ENCODE data around the gene SLC27A3.

Gene SLC27A3

DNA sequence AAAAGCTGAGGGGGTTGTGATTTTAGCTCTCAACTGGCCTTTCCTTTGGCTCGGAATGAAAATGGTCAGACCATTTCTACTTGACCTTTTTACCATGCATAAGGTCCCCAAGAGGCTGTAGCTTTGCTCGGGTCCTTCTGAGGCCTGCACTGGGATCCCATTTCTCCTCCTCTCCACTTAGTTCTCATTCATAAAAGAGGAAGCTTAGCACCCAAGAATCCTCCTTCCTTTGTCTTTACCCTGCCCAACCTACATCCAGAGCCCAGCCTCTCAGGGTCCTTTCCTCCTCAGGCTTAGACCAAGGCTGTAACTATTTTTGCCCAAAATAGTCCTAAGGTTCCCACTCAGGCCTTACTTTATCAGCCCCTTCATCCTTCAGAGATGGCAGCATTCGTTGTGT is 6.0 kb upstream of the SLC27A3 start:
- no peak for DNase-seq
- Histone ChIP-seq H3K36me3 (ENCODE audit: control insufficient read depth in 4 of 4, insufficient read depth in 4 of 4, low read length in 3 of 4) (peaks cover 17 to 84% (median 63%) of the 10 kb centered on the region in 4 experiments), H3K27ac (ENCODE audit: insufficient read depth in 1 of 2, low read depth in 1 of 2, low read length in 2 of 2, poor library complexity in 1 of 2, severe bottlenecking in 2 of 2) (no peak overlapping the region), H3K9me3 (ENCODE audit: control extremely low read depth in 1 of 5, control insufficient read depth in 4 of 5, insufficient read depth in 2 of 5, low read depth in 1 of 5, low read length in 4 of 5) (no peaks in the 10 kb centered on the region), H3K4me3 (ENCODE audit: control insufficient read depth in 1 of 7, extremely low read depth in 1 of 7, insufficient read depth in 4 of 7, low read depth in 2 of 7, low read length in 6 of 7) (no peak overlapping the region), H3K27me3 (replicated peaks in 2 of 5; ENCODE audit: control insufficient read depth in 4 of 5, insufficient read depth in 5 of 5, low read length in 4 of 5) (no peaks in the 10 kb centered on the region), H3K4me1 (ENCODE audit: control extremely low read depth in 1 of 4, control insufficient read depth in 4 of 4, insufficient read depth in 4 of 4, low read length in 3 of 4) (peaks cover 0 to 20% (median 12%) of the 10 kb centered on the region in 4 experiments)
- CTCF ChIA-PET, result interaction anchor here (0.7 to 2.3 kb wide), 6 partner anchors 17 to 93 kb away, joined by 3 to 10 read pairs (median 4); no protein-coding TSS in a partner anchor
- WGBS (ENCODE audit: insufficient coverage), result 96% methylated on average over 3 of the region's 3 CpGs
- POLR2A ChIA-PET, result interaction anchor here (0.7 kb wide), 1 partner anchor 98 kb away, joined by 4 read pairs; the partner anchor contains the start of gene ILF2

DNA sequence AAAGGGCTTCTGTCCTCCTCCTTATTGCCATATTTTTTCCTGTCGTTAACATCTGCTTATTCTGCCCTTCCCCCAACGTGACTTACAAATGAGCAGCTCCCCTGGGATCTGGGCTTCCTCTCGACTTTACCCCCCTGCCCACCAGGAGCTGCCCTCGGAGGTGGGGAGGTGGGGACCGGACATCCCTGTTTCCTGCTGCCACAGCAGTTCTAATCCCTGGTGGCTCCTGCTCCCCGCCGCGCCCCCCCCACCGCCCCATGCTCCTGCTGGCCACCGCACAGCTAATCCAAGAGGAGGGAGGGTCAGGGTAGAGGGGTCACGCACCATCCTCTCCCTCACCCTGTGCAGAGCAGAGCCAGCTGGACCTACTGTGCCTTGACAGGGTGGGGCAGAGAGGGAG is 4.4 kb upstream of the SLC27A3 start:
- peaks cover 12 to 73% (median 53%) of the 10 kb centered on the region in 4 experiments for H3K36me3 ChIP-seq (ENCODE audit: control insufficient read depth in 4 of 4, insufficient read depth in 4 of 4, low read length in 3 of 4)

DNA sequence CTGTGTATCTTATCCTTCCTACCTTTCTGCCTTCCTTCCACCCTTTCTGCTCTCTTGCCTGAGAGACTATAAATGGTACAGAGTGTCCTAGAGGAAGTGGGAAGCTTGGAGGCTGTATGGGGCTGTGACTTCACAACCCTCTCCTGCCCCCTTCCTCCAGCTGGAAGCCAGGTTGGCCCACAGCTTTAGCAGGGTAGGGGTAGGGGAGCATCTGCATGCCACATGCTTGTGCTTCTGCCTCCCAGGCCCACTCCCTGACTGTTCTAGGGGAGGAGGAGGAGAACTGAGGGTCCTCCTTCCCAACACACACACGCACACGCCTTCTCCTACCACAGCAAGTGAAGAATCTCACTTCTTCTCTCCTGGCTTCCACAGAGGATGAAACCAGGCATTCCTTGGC is 3.9 kb upstream of the SLC27A3 start:
- DNase-seq, result no peak
- H3K9me3 ChIP-seq (ENCODE audit: control extremely low read depth in 1 of 5, control insufficient read depth in 4 of 5, insufficient read depth in 2 of 5, low read depth in 1 of 5, low read length in 4 of 5), result no peaks in the 10 kb centered on the region
- H3K4me1 ChIP-seq (ENCODE audit: control extremely low read depth in 1 of 4, control insufficient read depth in 4 of 4, insufficient read depth in 4 of 4, low read length in 3 of 4), result peaks cover 0 to 39% (median 30%) of the 10 kb centered on the region in 4 experiments
- peaks cover 12 to 70% (median 53%) of the 10 kb centered on the region in 4 experiments for H3K36me3 ChIP-seq (ENCODE audit: control insufficient read depth in 4 of 4, insufficient read depth in 4 of 4, low read length in 3 of 4)
- H3K27ac ChIP-seq (ENCODE audit: insufficient read depth in 1 of 2, low read depth in 1 of 2, low read length in 2 of 2, poor library complexity in 1 of 2, severe bottlenecking in 2 of 2), result no peak overlapping the region
- no peaks in the 10 kb centered on the region for H3K27me3 ChIP-seq (replicated peaks in 2 of 5; ENCODE audit: control insufficient read depth in 4 of 5, insufficient read depth in 5 of 5, low read length in 4 of 5)
- ChIA-PET CTCF (interaction anchor here (0.7 to 2.9 kb wide), 4 partner anchors 23 to 239 kb away, joined by 3 to 21 read pairs (median 4); partner anchors contain the start of gene NPR1), POLR2A (no interaction called here)
- WGBS (ENCODE audit: insufficient coverage), result no CpG with 5 or more reads among the region's 2 CpGs
- no peak overlapping the region for H3K4me3 ChIP-seq (ENCODE audit: control insufficient read depth in 1 of 7, extremely low read depth in 1 of 7, insufficient read depth in 4 of 7, low read depth in 2 of 7, low read length in 6 of 7)

More for the DNA sequence above, 4.4 kb upstream of the SLC27A3 start:
- POLR2A ChIA-PET, result no interaction called here
- peak in 2 of 3 donors; percentile 18 to 36 for DNase-seq
- peaks cover 0 to 34% (median 25%) of the 10 kb centered on the region in 4 experiments for H3K4me1 ChIP-seq (ENCODE audit: control extremely low read depth in 1 of 4, control insufficient read depth in 4 of 4, insufficient read depth in 4 of 4, low read length in 3 of 4)
- CTCF ChIA-PET, result interaction anchor here (0.9 to 2.9 kb wide), 3 partner anchors 23 to 238 kb away, joined by 3 to 21 read pairs (median 5); partner anchors contain the start of gene NPR1
- no peak overlapping the region for H3K4me3 ChIP-seq (ENCODE audit: control insufficient read depth in 1 of 7, extremely low read depth in 1 of 7, insufficient read depth in 4 of 7, low read depth in 2 of 7, low read length in 6 of 7)
- WGBS (ENCODE audit: insufficient coverage), result 70% methylated on average over 9 of the region's 11 CpGs
- no peak overlapping the region for H3K27ac ChIP-seq (ENCODE audit: insufficient read depth in 1 of 2, low read depth in 1 of 2, low read length in 2 of 2, poor library complexity in 1 of 2, severe bottlenecking in 2 of 2)
- no peaks in the 10 kb centered on the region for H3K27me3 ChIP-seq (replicated peaks in 2 of 5; ENCODE audit: control insufficient read depth in 4 of 5, insufficient read depth in 5 of 5, low read length in 4 of 5)
- no peaks in the 10 kb centered on the region for H3K9me3 ChIP-seq (ENCODE audit: control extremely low read depth in 1 of 5, control insufficient read depth in 4 of 5, insufficient read depth in 2 of 5, low read depth in 1 of 5, low read length in 4 of 5)

DNA sequence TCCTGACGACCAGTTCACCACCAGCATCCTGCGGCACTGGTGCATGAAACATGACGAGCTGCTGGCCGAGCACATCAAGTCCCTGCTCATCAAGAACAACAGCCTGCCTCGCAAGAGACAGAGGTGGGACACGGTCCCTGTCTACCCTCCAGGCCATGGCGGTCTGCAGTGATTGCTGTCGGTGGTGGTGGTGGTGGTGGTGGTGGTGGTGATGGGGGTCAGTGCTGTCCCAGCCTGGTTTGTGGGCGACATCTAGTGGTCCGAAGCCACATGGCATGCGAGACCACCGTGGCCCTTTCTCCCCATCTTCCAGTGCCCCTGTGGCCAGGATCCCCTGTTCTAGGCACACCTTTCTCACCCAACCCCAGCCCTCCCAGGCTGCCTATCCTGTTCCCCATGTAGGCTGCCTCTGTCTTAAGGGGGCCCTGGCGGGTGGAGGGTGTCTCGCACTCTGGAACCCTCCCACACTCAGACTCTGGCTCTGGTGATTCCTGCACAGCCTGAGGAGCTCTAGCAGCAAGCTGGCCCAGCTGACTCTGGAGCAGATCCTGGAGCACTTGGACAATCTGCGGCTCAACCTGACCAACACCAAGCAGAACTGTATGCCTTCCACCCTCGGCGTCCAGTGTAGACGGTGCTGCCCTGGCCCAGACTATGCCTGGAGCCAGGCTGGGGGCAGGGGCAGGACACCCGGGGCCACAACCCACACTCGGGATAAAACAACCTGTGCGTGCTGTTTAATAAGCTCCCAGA is 3.2 kb upstream of the SLC27A3 start:
- Histone ChIP-seq H3K4me1 (ENCODE audit: control extremely low read depth in 1 of 4, control insufficient read depth in 4 of 4, insufficient read depth in 4 of 4, low read length in 3 of 4) (peaks cover 0 to 43% (median 36%) of the 10 kb centered on the region in 4 experiments), H3K27me3 (replicated peaks in 2 of 5; ENCODE audit: control insufficient read depth in 4 of 5, insufficient read depth in 5 of 5, low read length in 4 of 5) (no peaks in the 10 kb centered on the region), H3K9me3 (ENCODE audit: control extremely low read depth in 1 of 5, control insufficient read depth in 4 of 5, insufficient read depth in 2 of 5, low read depth in 1 of 5, low read length in 4 of 5) (no peaks in the 10 kb centered on the region), H3K27ac (ENCODE audit: insufficient read depth in 1 of 2, low read depth in 1 of 2, low read length in 2 of 2, poor library complexity in 1 of 2, severe bottlenecking in 2 of 2) (no peak overlapping the region), H3K36me3 (ENCODE audit: control insufficient read depth in 4 of 4, insufficient read depth in 4 of 4, low read length in 3 of 4) (peaks cover 12 to 64% (median 52%) of the 10 kb centered on the region in 4 experiments), H3K4me3 (ENCODE audit: control insufficient read depth in 1 of 7, extremely low read depth in 1 of 7, insufficient read depth in 4 of 7, low read depth in 2 of 7, low read length in 6 of 7) (no peak overlapping the region)
- WGBS (ENCODE audit: insufficient coverage), result 89% methylated on average over 11 of the region's 21 CpGs
- POLR2A ChIA-PET, result no interaction called here
- CTCF ChIA-PET, result interaction anchor here (0.6 to 3.0 kb wide), 8 partner anchors 8 to 406 kb away, joined by 3 to 21 read pairs (median 4); partner anchors contain the start of genes ILF2 and NPR1
- peak in 2 of 3 donors; percentile 24 to 31 for DNase-seq

DNA sequence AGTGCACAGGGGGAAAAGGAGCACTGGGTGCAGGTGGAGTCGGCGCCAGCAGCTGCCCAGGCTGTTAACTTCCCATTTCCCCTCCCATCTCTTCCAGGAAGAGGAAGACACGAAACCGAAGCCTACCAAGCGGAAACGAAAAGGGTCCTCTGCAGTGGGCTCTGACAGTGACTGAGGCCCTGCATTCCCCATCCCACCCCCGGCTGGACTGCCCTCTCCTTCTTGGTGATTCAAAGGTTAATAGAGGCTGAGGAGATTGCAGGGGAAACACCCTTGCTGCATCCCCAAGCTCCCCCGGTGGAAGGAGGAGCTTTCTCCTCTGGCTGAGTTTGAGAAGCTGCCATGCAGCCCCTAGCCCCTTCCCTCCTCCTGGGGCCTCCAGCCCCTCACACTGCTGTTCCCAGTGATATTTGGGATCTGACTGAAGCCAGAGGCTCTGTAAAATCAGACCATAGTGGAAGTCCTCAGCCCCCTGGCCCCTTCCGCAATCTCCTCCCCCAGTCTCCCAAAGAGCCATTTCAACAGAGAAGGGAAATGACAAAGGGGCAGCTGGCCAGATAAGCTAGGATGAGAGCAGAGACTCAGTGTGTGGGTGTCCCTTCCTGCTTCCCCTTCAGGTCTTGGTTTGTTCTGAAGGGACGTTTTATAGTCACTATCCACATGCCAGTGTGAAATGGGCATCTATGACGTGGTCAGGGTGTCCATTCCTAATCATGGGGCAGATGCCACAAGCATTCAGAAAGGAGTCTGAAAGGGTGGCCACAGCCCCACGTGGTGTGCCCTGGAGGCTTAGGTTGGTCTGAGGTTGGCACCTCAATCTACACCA is 1.9 kb upstream of the SLC27A3 start:
- Histone ChIP-seq H3K4me3 (ENCODE audit: control insufficient read depth in 1 of 7, extremely low read depth in 1 of 7, insufficient read depth in 4 of 7, low read depth in 2 of 7, low read length in 6 of 7) (no peak overlapping the region), H3K27me3 (replicated peaks in 2 of 5; ENCODE audit: control insufficient read depth in 4 of 5, insufficient read depth in 5 of 5, low read length in 4 of 5) (no peaks in the 10 kb centered on the region), H3K36me3 (ENCODE audit: control insufficient read depth in 4 of 4, insufficient read depth in 4 of 4, low read length in 3 of 4) (peaks cover 6 to 52% (median 46%) of the 10 kb centered on the region in 4 experiments), H3K27ac (ENCODE audit: insufficient read depth in 1 of 2, low read depth in 1 of 2, low read length in 2 of 2, poor library complexity in 1 of 2, severe bottlenecking in 2 of 2) (no peak overlapping the region), H3K4me1 (ENCODE audit: control extremely low read depth in 1 of 4, control insufficient read depth in 4 of 4, insufficient read depth in 4 of 4, low read length in 3 of 4) (peaks cover 0 to 43% (median 36%) of the 10 kb centered on the region in 4 experiments), H3K9me3 (ENCODE audit: control extremely low read depth in 1 of 5, control insufficient read depth in 4 of 5, insufficient read depth in 2 of 5, low read depth in 1 of 5, low read length in 4 of 5) (no peaks in the 10 kb centered on the region)
- WGBS (ENCODE audit: insufficient coverage), result 86% methylated on average over 5 of the region's 12 CpGs
- CTCF ChIA-PET, result interaction anchor here (0.7 to 3.0 kb wide), 9 partner anchors 9 to 405 kb away, joined by 3 to 21 read pairs (median 4); partner anchors contain the start of genes ILF2 and NPR1
- DNase-seq, result no peak
- POLR2A ChIA-PET, result no interaction called here

DNA sequence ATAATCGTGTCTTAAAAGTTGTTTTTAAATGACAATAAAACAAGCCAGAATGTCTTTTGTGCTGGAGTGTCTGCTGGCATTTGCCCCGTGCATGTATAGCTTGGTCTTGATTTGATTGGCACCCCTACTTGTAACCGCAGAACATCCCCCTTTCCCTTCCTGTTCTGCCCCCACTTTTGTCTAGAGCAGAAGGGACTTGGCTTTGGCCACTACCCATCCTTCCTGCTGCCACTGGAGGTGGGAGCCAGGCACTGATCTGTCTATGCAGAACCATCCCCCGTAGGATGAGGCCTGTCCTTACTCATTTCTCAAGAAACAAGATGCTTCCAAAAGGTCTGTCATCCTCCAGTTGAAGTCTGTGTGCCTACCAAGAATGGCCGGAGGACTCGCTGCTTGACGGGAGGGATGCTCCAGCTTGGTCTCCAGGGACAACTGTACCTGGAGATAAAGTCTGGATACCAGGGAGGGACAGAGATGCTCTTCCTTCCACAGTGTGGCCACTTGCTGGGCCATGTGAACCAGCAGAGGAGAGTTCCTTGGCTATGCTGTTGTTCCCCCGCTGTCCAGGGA is 1.1 kb upstream of the SLC27A3 start:
- 60% methylated on average over 8 of the region's 8 CpGs for WGBS (ENCODE audit: insufficient coverage)
- ChIA-PET CTCF (interaction anchor here (1.9 to 3.0 kb wide), 3 partner anchors 10 to 404 kb away, joined by 4 to 10 read pairs (median 4); no protein-coding TSS in a partner anchor), POLR2A (interaction anchor here (0.7 kb wide), 1 partner anchor 17 kb away, joined by 6 read pairs; no protein-coding TSS in a partner anchor)
- Histone ChIP-seq H3K27me3 (replicated peaks in 2 of 5; ENCODE audit: control insufficient read depth in 4 of 5, insufficient read depth in 5 of 5, low read length in 4 of 5) (no peaks in the 10 kb centered on the region), H3K4me1 (ENCODE audit: control extremely low read depth in 1 of 4, control insufficient read depth in 4 of 4, insufficient read depth in 4 of 4, low read length in 3 of 4) (peaks cover 0 to 40% (median 36%) of the 10 kb centered on the region in 4 experiments), H3K4me3 (ENCODE audit: control insufficient read depth in 1 of 7, extremely low read depth in 1 of 7, insufficient read depth in 4 of 7, low read depth in 2 of 7, low read length in 6 of 7) (no peak overlapping the region), H3K9me3 (ENCODE audit: control extremely low read depth in 1 of 5, control insufficient read depth in 4 of 5, insufficient read depth in 2 of 5, low read depth in 1 of 5, low read length in 4 of 5) (no peaks in the 10 kb centered on the region), H3K27ac (ENCODE audit: insufficient read depth in 1 of 2, low read depth in 1 of 2, low read length in 2 of 2, poor library complexity in 1 of 2, severe bottlenecking in 2 of 2) (no peak overlapping the region), H3K36me3 (ENCODE audit: control insufficient read depth in 4 of 4, insufficient read depth in 4 of 4, low read length in 3 of 4) (peaks cover 2 to 47% (median 39%) of the 10 kb centered on the region in 4 experiments)
- peak in 1 of 3 donors; percentile 16 for DNase-seq
